ENCODE measurements around the gene MANSC1.

Gene MANSC1

GRCh38 chr12:12381982-12382381 is 31.9 kb upstream of the MANSC1 start:
- TF ChIP-seq SPI1 (IDR thresholded peaks at IDR 0.05; ENCODE audit: low read depth, low read length) (no peak), POU2F2 (IDR thresholded peaks at IDR 0.05; ENCODE audit: low read depth, low read length) (no peak), TAF1 (IDR thresholded peaks at IDR 0.05; ENCODE audit: low read depth, low read length) (no peak), PAX5 (IDR thresholded peaks at IDR 0.05; ENCODE audit: insufficient read depth, low read length, severe bottlenecking) (no peak), POLR2AphosphoS5 (IDR thresholded peaks at IDR 0.05; ENCODE audit: low read depth, low read length) (no peak), POLR2A (IDR thresholded peaks at IDR 0.05; ENCODE audit: low read depth, low read length) (no peak)
- DNase-seq (ENCODE audit: insufficient read length, low spot score): no peak
- FAIRE-seq: no peak

- no peak for DNase-seq (ENCODE audit: insufficient read length, low spot score)
- TF ChIP-seq TAF1 (IDR thresholded peaks at IDR 0.05; ENCODE audit: low read depth, low read length) (no peak), SPI1 (IDR thresholded peaks at IDR 0.05; ENCODE audit: low read depth, low read length) (no peak), POLR2A (IDR thresholded peaks at IDR 0.05; ENCODE audit: low read depth, low read length) (no peak), PAX5 (IDR thresholded peaks at IDR 0.05; ENCODE audit: insufficient read depth, low read length, severe bottlenecking) (no peak)
- FAIRE-seq: no peak
Observed at GRCh38 chr12:12380949-12381593, 31.0 kb upstream of the MANSC1 start.

GRCh38 chr12:12379831-12380730 is 30.0 kb upstream of the MANSC1 start:
- TF ChIP-seq SPI1 (IDR thresholded peaks at IDR 0.05; ENCODE audit: low read depth, low read length) (no peak), PAX5 (IDR thresholded peaks at IDR 0.05; ENCODE audit: insufficient read depth, low read length, severe bottlenecking) (no peak), POLR2AphosphoS5 (IDR thresholded peaks at IDR 0.05; ENCODE audit: low read depth, low read length) (no peak), TAF1 (IDR thresholded peaks at IDR 0.05; ENCODE audit: low read depth, low read length) (no peak), POU2F2 (IDR thresholded peaks at IDR 0.05; ENCODE audit: low read depth, low read length) (no peak), POLR2A (IDR thresholded peaks at IDR 0.05; ENCODE audit: low read depth, low read length) (no peak)
- FAIRE-seq: peak; percentile 40
- no peak for DNase-seq (ENCODE audit: insufficient read length, low spot score)

GRCh38 chr12:12378616-12379015 is 28.6 kb upstream of the MANSC1 start:
- no peak for FAIRE-seq
- no peak for DNase-seq (ENCODE audit: insufficient read length, low spot score)
- TF ChIP-seq POU2F2 (IDR thresholded peaks at IDR 0.05; ENCODE audit: low read depth, low read length) (no peak), SPI1 (IDR thresholded peaks at IDR 0.05; ENCODE audit: low read depth, low read length) (no peak), TAF1 (IDR thresholded peaks at IDR 0.05; ENCODE audit: low read depth, low read length) (no peak), POLR2AphosphoS5 (IDR thresholded peaks at IDR 0.05; ENCODE audit: low read depth, low read length) (no peak), POLR2A (IDR thresholded peaks at IDR 0.05; ENCODE audit: low read depth, low read length) (no peak), PAX5 (IDR thresholded peaks at IDR 0.05; ENCODE audit: insufficient read depth, low read length, severe bottlenecking) (no peak)

- peak; percentile 30 for DNase-seq (ENCODE audit: insufficient read length, low spot score)
- peak; percentile 81 for FAIRE-seq
- TF ChIP-seq POLR2AphosphoS5 (IDR thresholded peaks at IDR 0.05; ENCODE audit: low read depth, low read length): no peak
- TF ChIP-seq SPI1 (IDR thresholded peaks at IDR 0.05; ENCODE audit: low read depth, low read length): no peak
- no peak for TF ChIP-seq POU2F2 (IDR thresholded peaks at IDR 0.05; ENCODE audit: low read depth, low read length)
Observed at GRCh38 chr12:12376646-12377448, 26.8 kb upstream of the MANSC1 start.

- no peak for TF ChIP-seq PAX5 (IDR thresholded peaks at IDR 0.05; ENCODE audit: insufficient read depth, low read length, severe bottlenecking)
- TF ChIP-seq POLR2AphosphoS5 (IDR thresholded peaks at IDR 0.05; ENCODE audit: low read depth, low read length): no peak
- no peak for TF ChIP-seq TAF1 (IDR thresholded peaks at IDR 0.05; ENCODE audit: low read depth, low read length)
- TF ChIP-seq POLR2A (IDR thresholded peaks at IDR 0.05; ENCODE audit: low read depth, low read length): no peak
- TF ChIP-seq POU2F2 (IDR thresholded peaks at IDR 0.05; ENCODE audit: low read depth, low read length): no peak
- no peak for TF ChIP-seq SPI1 (IDR thresholded peaks at IDR 0.05; ENCODE audit: low read depth, low read length)
- FAIRE-seq (peak; percentile 33), DNase-seq (ENCODE audit: insufficient read length, low spot score) (no peak)
Observed at GRCh38 chr12:12372946-12373722, 23.1 kb upstream of the MANSC1 start.

- FAIRE-seq: peak; percentile 48
- no peak for TF ChIP-seq POLR2AphosphoS5 (IDR thresholded peaks at IDR 0.05; ENCODE audit: low read depth, low read length)
- no peak for TF ChIP-seq TAF1 (IDR thresholded peaks at IDR 0.05; ENCODE audit: low read depth, low read length)
- TF ChIP-seq PAX5 (IDR thresholded peaks at IDR 0.05; ENCODE audit: insufficient read depth, low read length, severe bottlenecking): no peak
- TF ChIP-seq POU2F2 (IDR thresholded peaks at IDR 0.05; ENCODE audit: low read depth, low read length): no peak
- no peak for TF ChIP-seq SPI1 (IDR thresholded peaks at IDR 0.05; ENCODE audit: low read depth, low read length)
- TF ChIP-seq POLR2A (IDR thresholded peaks at IDR 0.05; ENCODE audit: low read depth, low read length): no peak
- DNase-seq (ENCODE audit: insufficient read length, low spot score): no peak
Observed at GRCh38 chr12:12367482-12367998, 17.5 kb upstream of the MANSC1 start.

GRCh38 chr12:12366701-12367481 is 16.8 kb upstream of the MANSC1 start:
- DNase-seq (ENCODE audit: insufficient read length, low spot score) (no peak), FAIRE-seq (peak; percentile 35)
- TF ChIP-seq PAX5 (IDR thresholded peaks at IDR 0.05; ENCODE audit: insufficient read depth, low read length, severe bottlenecking): no peak
- TF ChIP-seq TAF1 (IDR thresholded peaks at IDR 0.05; ENCODE audit: low read depth, low read length): no peak
- no peak for TF ChIP-seq POLR2AphosphoS5 (IDR thresholded peaks at IDR 0.05; ENCODE audit: low read depth, low read length)
- TF ChIP-seq POU2F2 (IDR thresholded peaks at IDR 0.05; ENCODE audit: low read depth, low read length): no peak
- TF ChIP-seq POLR2A (IDR thresholded peaks at IDR 0.05; ENCODE audit: low read depth, low read length): no peak
- no peak for TF ChIP-seq SPI1 (IDR thresholded peaks at IDR 0.05; ENCODE audit: low read depth, low read length)

Measured in GM12891 (cell line).